ENCODE results near the gene HOXA11.

HOXA11 gene

DNA sequence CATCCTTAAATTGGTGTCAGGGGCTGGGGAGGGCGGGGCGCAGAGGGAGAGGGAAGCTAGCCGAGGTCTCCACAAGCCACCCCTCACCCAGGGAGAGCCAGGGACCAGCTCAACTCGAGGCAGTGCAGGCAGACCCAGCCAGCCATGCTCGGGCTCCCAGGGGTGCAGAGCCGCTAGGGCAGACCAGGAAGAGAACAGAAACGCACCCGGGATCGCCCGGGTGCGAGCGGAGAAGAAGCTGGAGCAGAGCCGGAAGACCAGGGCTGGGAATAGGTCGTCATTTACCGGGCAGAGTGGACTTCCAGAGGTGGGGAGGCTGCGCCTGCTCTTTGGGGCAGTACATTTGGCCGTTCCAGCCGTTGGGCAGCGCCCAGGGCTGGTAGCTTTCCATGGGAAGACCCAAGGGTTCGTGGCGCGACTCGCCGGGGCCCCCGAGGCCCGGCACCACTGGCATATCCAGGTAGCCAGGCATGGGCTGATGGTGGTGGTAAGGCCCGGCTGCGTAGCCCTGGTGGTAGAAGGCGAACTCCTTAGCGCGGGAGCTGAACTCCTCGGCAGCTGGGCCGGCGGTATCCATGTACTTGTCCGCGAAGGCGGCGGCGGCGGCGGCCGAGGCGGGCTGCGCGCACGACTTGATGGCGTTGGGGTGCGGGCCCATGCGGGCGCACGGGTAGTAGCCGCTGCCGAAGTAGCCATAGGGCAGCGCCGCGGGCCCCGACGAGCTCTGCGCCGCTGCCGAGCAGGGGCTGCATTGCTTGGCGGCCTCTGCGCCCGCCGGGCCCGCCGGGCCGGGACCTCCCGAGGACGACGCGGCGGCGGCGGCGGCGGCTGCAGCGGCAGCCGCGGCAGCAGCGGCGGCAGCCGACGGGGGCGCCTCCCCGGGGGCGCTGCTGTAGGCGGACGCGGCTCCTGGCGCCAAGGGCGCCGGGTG lies 14.1 kb upstream of the HOXA11 start (continued):
- TF ChIP-seq, protein P1, sequence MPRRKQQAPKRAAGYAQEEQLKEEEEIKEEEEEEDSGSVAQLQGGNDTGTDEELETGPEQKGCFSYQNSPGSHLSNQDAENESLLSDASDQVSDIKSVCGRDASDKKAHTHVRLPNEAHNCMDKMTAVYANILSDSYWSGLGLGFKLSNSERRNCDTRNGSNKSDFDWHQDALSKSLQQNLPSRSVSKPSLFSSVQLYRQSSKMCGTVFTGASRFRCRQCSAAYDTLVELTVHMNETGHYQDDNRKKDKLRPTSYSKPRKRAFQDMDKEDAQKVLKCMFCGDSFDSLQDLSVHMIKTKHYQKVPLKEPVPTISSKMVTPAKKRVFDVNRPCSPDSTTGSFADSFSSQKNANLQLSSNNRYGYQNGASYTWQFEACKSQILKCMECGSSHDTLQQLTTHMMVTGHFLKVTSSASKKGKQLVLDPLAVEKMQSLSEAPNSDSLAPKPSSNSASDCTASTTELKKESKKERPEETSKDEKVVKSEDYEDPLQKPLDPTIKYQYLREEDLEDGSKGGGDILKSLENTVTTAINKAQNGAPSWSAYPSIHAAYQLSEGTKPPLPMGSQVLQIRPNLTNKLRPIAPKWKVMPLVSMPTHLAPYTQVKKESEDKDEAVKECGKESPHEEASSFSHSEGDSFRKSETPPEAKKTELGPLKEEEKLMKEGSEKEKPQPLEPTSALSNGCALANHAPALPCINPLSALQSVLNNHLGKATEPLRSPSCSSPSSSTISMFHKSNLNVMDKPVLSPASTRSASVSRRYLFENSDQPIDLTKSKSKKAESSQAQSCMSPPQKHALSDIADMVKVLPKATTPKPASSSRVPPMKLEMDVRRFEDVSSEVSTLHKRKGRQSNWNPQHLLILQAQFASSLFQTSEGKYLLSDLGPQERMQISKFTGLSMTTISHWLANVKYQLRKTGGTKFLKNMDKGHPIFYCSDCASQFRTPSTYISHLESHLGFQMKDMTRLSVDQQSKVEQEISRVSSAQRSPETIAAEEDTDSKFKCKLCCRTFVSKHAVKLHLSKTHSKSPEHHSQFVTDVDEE (CRISPR knock-in tag; IDR thresholded peaks at IDR 0.05) = peak; percentile 100
- TF ChIP-seq RARB (CRISPR knock-in tag; IDR thresholded peaks at IDR 0.05) (no peak), GLIS3 (CRISPR knock-in tag; IDR thresholded peaks at IDR 0.05) (no peak), TOX (CRISPR knock-in tag; IDR thresholded peaks at IDR 0.05; ENCODE audit: borderline replicate concordance) (no peak), ZNF565 (CRISPR knock-in tag; conservative IDR thresholded peaks at IDR 0.05; ENCODE audit: low read depth) (no peak), SNAI2 (CRISPR knock-in tag; IDR thresholded peaks at IDR 0.05) (peak; percentile 67)

- TF ChIP-seq ISL1 (CRISPR knock-in tag; IDR thresholded peaks at IDR 0.05) (no peak), SNAI2 (CRISPR knock-in tag; IDR thresholded peaks at IDR 0.05) (peak; percentile 96), TCF4 (CRISPR knock-in tag; IDR thresholded peaks at IDR 0.05; ENCODE audit: borderline replicate concordance) (no peak), ZC3H10 (CRISPR knock-in tag; IDR thresholded peaks at IDR 0.05) (no peak), ARNTL (CRISPR knock-in tag; IDR thresholded peaks at IDR 0.05; ENCODE audit: borderline replicate concordance, low read depth) (no peak), ZNF565 (CRISPR knock-in tag; conservative IDR thresholded peaks at IDR 0.05; ENCODE audit: low read depth) (no peak), ZFP3 (CRISPR knock-in tag; IDR thresholded peaks at IDR 0.05) (peak; percentile 42), PPARA (CRISPR knock-in tag; IDR thresholded peaks at IDR 0.05; ENCODE audit: borderline replicate concordance) (no peak), ZFP30 (CRISPR knock-in tag; IDR thresholded peaks at IDR 0.05) (no peak), GLIS3 (CRISPR knock-in tag; IDR thresholded peaks at IDR 0.05) (no peak), ESRRG (CRISPR knock-in tag; IDR thresholded peaks at IDR 0.05) (no peak), TOX (CRISPR knock-in tag; IDR thresholded peaks at IDR 0.05; ENCODE audit: borderline replicate concordance) (no peak), RARB (CRISPR knock-in tag; IDR thresholded peaks at IDR 0.05) (no peak), BACH2 (CRISPR knock-in tag; IDR thresholded peaks at IDR 0.05; ENCODE audit: borderline replicate concordance) (no peak), CSRNP3 (CRISPR knock-in tag; IDR thresholded peaks at IDR 0.05) (no peak), ZNF8 (CRISPR knock-in tag; IDR thresholded peaks at IDR 0.05) (no peak), CSDC2 (CRISPR knock-in tag; IDR thresholded peaks at IDR 0.05) (peak; percentile 100), ZNF70 (CRISPR knock-in tag; IDR thresholded peaks at IDR 0.05) (no peak), OSR1 (CRISPR knock-in tag; IDR thresholded peaks at IDR 0.05) (no peak)
- TF ChIP-seq, protein P2, sequence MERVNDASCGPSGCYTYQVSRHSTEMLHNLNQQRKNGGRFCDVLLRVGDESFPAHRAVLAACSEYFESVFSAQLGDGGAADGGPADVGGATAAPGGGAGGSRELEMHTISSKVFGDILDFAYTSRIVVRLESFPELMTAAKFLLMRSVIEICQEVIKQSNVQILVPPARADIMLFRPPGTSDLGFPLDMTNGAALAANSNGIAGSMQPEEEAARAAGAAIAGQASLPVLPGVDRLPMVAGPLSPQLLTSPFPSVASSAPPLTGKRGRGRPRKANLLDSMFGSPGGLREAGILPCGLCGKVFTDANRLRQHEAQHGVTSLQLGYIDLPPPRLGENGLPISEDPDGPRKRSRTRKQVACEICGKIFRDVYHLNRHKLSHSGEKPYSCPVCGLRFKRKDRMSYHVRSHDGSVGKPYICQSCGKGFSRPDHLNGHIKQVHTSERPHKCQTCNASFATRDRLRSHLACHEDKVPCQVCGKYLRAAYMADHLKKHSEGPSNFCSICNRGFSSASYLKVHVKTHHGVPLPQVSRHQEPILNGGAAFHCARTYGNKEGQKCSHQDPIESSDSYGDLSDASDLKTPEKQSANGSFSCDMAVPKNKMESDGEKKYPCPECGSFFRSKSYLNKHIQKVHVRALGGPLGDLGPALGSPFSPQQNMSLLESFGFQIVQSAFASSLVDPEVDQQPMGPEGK (CRISPR knock-in tag; IDR thresholded peaks at IDR 0.05; ENCODE audit: borderline replicate concordance) = no peak
- TF ChIP-seq, protein P1 (CRISPR knock-in tag; IDR thresholded peaks at IDR 0.05) = peak; percentile 100
- TF ChIP-seq, protein P3, sequence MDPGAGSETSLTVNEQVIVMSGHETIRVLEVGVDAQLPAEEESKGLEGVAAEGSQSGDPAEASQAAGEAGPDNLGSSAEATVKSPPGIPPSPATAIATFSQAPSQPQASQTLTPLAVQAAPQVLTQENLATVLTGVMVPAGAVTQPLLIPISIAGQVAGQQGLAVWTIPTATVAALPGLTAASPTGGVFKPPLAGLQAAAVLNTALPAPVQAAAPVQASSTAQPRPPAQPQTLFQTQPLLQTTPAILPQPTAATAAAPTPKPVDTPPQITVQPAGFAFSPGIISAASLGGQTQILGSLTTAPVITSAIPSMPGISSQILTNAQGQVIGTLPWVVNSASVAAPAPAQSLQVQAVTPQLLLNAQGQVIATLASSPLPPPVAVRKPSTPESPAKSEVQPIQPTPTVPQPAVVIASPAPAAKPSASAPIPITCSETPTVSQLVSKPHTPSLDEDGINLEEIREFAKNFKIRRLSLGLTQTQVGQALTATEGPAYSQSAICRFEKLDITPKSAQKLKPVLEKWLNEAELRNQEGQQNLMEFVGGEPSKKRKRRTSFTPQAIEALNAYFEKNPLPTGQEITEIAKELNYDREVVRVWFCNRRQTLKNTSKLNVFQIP (CRISPR knock-in tag; IDR thresholded peaks at IDR 0.05; ENCODE audit: borderline replicate concordance, low read depth) = no peak
- TF ChIP-seq, protein P4, sequence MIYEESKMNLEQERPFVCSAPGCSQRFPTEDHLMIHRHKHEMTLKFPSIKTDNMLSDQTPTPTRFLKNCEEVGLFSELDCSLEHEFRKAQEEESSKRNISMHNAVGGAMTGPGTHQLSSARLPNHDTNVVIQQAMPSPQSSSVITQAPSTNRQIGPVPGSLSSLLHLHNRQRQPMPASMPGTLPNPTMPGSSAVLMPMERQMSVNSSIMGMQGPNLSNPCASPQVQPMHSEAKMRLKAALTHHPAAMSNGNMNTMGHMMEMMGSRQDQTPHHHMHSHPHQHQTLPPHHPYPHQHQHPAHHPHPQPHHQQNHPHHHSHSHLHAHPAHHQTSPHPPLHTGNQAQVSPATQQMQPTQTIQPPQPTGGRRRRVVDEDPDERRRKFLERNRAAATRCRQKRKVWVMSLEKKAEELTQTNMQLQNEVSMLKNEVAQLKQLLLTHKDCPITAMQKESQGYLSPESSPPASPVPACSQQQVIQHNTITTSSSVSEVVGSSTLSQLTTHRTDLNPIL (CRISPR knock-in tag; IDR thresholded peaks at IDR 0.05; ENCODE audit: low read depth) = no peak
Measured at GRCh38 chr7:27198138-27198841, 13.3 kb upstream of the HOXA11 start.

More at GRCh38 chr7:27198138-27198841, 13.3 kb upstream of the HOXA11 start:
- ATAC-seq = no peak

Data from SK-N-SH treated with all-trans-retinoic acid at 6 μM for 48 hours (cell line).